Amniotic stem cell (primary cell): ENCODE measurements around the gene ADSS2.
A peak's percentile ranks its signal among the peaks of the same experiment; 100 is the strongest.
"Not testable (repeated sequence)": the region's sequence is repeated elsewhere in the genome, so short reads cannot be mapped to it uniquely, and the experiment has no call there.

Experiments
- DNase-seq: peaks from one replicate; lab custom pipeline; 2025; lab: John Stamatoyannopoulos, UW

Gene ADSS2

DNA sequence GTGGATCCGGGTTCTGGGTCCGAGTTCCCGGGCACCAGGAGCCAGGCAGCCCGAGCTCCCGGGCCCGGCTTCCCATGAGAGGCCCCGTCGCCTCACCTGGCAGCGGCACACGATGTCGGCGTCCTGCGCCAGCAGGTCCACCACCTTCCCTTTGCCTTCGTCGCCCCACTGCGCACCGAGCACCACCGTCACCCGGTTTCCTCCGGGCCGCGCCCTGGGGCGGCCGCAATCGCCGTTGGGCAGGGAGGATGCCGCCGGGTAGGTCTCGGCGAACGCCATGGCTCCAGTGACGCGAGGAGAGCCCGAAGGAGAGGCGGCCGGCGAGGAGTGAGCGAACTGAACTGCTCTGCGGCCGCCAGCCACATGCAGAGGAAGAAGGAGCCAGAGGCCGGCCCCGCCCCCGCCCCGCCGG is at the start of gene ADSS2:
Gene ADSS2 (minus strand): TSS at position 371 of the 412 bp plus-strand sequence. CDS start 92 bp downstream, at position 279.
- DNase-seq: no peak

DNA sequence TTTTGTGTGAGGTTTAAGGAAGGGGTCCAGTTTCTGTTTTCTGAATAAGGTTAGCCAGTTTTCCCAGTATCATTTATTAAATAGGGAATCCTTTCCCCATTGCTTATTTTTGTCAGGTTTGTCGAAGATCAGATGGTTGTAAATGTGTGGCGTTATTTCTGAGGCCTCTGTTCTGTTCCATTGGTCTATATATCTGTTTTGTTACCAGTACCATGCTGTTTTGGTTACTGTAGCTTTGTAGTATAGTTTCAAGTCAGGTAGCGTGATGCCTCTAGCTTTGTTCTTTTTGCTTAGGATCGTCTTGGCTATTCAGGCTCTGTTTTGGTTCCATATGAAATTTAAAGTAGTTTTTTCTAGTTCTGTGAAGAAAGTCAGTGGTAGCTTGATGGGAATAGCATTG is 48.8 kb upstream of the ADSS2 start:
- DNase-seq: not testable (repeated sequence)

- DNase-seq: not testable (repeated sequence)
These were observed 47.8 kb upstream of the ADSS2 start for GRCh38 chr1:244499484-244499883.

DNA sequence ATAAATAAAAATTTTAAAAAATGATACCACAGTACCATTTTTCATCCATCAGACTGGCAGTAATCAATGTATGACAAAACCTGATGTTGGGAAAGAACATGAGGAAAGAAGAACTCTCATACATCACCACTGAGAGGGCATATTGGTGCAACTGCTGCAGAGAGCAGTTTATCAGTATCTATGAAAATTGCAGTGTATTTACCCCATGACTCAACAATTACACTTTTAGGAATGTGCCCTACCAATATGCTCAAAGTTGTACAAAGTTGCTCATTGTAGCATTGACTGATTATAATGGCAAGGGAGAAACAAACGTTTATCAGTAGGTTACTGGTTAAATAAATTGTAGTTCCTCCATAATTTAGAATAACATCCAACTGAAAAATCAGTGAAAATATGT is 46.1 kb upstream of the ADSS2 start:
- no peak for DNase-seq

GRCh38 chr1:244496186-244496585 is 44.5 kb upstream of the ADSS2 start:
- no peak for DNase-seq

GRCh38 chr1:244494653-244495052 is 42.9 kb upstream of the ADSS2 start:
- DNase-seq: no peak

GRCh38 chr1:244484971-244485370 is 33.3 kb upstream of the ADSS2 start:
- DNase-seq: not testable (repeated sequence)

DNA sequence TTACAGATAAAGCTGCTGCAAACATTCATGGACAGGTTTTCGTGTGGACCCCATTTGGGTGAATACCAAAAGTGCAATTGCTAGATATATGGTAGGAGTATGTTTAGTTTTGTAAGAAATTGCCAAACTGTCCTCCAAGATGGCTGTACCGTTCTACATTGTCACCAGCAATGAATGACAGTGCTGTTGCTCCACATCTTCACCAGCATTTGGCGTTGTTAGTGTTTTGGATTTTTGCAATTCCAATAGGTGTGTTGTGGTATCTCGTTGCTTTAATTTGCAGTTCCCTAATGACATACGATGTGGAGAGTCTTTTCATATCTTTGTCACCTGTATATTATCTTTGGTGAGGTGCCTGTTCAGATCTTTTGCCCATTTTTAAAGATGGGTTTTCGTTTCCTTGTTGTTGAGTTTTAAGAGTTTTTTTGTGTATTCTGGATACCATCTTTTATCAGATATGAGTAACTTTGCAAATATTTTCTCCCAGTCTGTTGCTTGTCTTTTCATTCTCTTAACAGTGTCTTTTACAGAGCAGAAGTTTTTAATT is 21.4 kb upstream of the ADSS2 start:
- no peak for DNase-seq

DNA sequence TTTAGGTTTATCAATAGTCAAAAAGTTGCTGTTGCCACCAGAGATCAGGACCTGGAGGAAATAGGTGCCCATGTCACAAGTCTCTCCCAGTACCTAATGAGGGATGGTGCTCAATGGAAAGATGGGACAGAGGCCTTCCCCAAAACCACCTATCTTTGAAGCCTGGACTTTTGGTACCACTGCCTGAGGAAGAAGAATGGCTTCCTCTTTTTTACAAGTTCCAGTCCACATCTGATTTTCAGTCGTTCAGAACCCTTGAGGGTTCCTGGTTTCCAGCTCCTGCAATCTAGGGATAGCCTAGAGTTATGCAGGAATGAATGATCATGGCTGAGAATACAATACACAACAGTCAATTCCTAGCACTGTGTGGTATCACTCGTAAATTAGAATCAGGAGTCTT is 15.0 kb upstream of the ADSS2 start:
- DNase-seq: no peak

- peak; percentile 39 for DNase-seq
These were observed 9.7 kb upstream of the ADSS2 start, which contains the start of gene CATSPERE for GRCh38 chr1:244461245-244462071. TSS of gene CATSPERE (plus strand) at chr1:244461273. CDS start at chr1:244461430, 157 bp downstream.

DNA sequence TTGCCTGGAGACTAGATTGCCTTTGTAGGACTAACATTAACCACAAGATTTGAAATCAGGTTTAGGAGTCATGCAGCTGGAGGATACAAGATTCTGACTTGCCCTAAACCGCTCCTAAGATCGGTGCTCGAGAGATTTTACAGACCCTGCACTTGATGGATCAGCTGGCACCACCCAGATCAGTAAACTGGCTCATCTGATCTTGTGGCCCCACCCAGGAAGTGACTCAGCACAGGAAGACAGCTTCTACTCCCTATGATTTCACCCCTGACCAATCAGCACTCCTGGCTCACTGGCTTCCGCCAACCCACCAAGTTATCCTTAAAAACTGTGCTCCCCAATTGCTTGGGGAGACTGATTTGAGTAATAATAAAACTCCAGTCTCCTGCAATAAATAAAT is 8.5 kb upstream of the ADSS2 start:
- DNase-seq: no peak

DNA sequence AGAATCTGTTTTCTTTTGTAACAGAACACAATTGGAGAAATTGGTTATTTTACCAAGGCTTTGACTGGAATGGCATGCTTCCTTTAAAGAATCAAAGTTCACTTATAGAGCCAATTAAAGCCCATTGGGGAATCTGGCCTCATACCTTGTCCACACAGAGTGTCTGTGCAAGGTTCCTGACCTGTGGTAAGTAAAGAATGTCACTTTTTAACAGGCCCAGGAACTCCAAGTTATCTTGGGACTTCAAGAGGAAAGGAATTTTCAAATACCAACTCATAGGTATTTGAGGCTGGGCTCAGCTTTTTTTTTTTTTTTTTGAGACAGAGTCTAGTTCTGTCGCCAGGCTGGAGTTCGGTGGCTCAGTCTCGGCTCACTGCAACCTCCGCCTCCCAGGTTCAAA is 7.1 kb upstream of the ADSS2 start:
- no peak for DNase-seq

GRCh38 chr1:244456586-244456985 is 4.9 kb upstream of the ADSS2 start:
- no peak for DNase-seq

- no peak for DNase-seq
These were observed 2.7 kb upstream of the ADSS2 start for GRCh38 chr1:244454412-244454811.

- peak; percentile 97 for DNase-seq
These were observed 464 bp upstream of the ADSS2 start for GRCh38 chr1:244451951-244452795.

DNA sequence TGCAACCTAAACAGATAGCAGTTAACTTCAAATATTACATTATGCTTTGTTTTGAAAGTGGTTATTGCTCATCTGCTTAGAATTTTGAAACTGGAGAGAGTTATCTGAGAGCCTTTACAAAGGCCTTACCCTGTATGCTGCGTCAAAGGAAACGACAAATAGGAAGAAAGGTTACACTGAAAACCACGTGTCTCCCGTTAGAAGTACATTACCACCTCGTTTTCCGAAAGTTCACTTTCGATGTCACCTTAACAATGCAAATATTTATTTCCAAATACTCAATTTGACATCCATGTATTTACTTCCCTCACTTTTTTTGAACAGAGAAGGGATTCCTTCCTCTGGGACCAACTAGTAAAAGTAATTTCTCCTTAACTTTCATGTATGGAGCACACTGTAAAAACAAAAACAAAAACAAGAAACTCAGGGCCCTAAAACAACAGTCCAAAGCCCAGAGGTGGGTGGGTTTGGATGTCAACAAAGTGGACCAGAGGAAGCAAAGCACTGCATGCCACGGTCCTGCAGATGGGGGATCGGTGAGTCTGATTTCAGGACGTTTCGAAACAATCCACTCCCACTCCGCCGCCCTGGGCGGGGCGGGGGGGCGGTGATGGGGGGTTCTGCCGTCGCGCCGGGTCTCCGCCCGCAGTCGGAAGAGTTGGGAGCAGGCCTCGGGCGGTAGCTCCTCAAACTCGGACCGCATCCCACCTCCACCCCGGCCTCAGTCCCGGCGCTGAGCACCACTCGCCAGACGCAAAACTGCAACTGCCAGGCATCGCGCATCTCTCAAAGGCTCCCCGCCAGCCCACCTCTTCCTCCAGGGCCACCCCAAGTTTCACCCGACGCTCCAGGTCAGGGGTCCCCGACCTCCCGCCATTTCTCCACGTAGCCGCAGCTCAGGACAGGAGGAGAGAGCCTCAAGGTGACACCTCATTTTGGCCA is 841 bp downstream of the ADSS2 start:
- no peak for DNase-seq

DNA sequence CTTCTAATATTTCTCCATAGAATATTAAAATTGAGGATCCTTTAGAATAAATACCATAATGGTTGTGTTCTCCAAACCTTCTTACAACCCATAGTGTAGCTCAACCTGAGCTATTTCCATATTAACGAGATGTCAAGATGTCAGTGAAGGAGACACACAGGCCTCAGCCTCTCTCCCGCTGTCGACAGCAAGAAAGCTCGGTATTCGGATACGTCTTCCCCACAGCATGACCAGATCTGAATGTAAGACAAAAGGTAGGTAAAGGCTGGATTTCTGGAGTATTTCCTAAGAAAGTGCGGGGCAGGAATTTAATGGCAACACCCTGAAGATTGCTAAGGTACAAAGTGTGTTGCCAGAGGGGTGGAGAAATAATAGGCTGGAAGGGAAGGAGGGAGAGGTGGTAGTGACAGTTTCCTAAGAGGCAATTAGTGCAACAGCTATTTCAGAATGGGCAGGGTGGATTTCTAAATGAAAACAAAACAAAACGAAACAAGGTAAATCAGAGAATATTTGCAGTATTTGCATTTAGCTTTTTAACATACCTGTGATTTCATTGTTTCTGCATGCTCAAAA is 1.7 kb downstream of the ADSS2 start:
- DNase-seq: no peak

DNA sequence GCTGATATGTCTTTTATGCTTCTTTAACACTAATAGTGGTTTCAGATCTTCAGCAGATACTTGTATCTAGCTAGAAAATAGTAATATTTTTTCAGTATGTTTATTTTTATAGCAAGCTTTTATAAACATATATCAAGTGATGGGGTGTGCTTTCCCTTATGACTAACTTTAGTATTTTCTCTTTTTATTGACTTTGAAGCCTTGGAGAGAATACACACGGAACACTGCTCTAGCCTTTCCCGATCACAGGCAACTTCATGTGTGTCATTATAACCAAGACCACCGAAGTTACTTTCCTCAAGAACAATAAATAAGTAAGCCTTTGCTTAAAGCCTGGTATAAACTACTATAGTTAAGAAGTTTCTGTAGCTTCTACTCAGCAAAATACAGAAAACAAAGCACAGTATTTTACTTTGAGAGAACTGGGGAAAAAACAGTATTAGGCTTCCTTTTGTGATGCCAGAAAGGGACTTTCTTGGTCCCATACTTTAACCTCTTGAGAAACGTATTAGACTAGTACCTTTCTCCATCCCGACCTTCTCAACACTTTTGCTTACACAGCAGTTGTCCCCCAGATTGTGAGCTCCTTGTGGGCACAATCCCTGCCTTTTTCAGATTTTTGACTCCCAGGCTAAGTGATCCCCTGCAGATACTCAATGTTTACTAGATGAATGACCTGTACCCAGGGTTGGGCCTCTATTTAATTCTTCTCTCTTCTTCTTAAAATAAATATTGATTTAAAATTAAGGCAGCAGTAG is 3.3 kb downstream of the ADSS2 start:
- no peak for DNase-seq

GRCh38 chr1:244447552-244447951 is 4.2 kb downstream of the ADSS2 start:
- DNase-seq: no peak

GRCh38 chr1:244447024-244447423 is 4.7 kb downstream of the ADSS2 start:
- no peak for DNase-seq
